Prostate gland (tissue), 2 donors: ENCODE data around the gene TNFSF13B. TPM values are rescaled to one million over a fixed set of nuclear protein-coding genes. Genes with fewer than 3 reads are reported as not detected.

Experiments used
- DNase-seq: peaks from one replicate; pipeline ENCODE4 v3.0.0-alpha.2; 2019; ENCODE audit warnings: low spot score
- H3K27ac ChIP-seq, 2 donors: fragments of 200-600 bp; sonication (generic); 2 replicates each; pipeline ENCODE4 v1.5.1; 2017 to 2019
- H3K27me3 ChIP-seq: fragments of 200-600 bp; sonication (generic); replicated peaks from 2 replicates; pipeline ENCODE4 v1.5.1; 2019; ENCODE audit not compliant: insufficient read depth
- H3K36me3 ChIP-seq, 2 donors: fragments of 200-600 bp; sonication (generic); 1 replicate in 1 of 2; 2 replicates in 1 of 2; pipeline versions ENCODE4 v1.5.1 to v1.8.1; 2017 to 2019
- H3K4me1 ChIP-seq: fragments of 200-600 bp; sonication (generic); replicated peaks from 2 replicates; pipeline ENCODE4 v1.5.1; 2019
- H3K4me3 ChIP-seq, 2 donors: fragments of 200-600 bp; sonication (generic); 2 replicates each; pipeline ENCODE4 v1.5.1; 2017 to 2019
- H3K9me3 ChIP-seq: fragments of 200-600 bp; sonication (generic); 2 replicates; pipeline ENCODE4 v1.5.1; 2017
- CTCF ChIP-seq, 4 experiments: fragments of 200-600 bp in 2 of 4; fragments of 450-650 bp in 2 of 4; sonication (generic) in 2 of 4; IDR thresholded peaks; 1 replicate in 3 of 4; 2 replicates in 1 of 4; pipeline ENCODE4 v1.5.1; 2016 to 2019; ENCODE audit warnings: antibody characterized with exemption in 4 of 4, mild to moderate bottlenecking in 2 of 4, moderate library complexity in 2 of 4
- POLR2A ChIP-seq: fragments of 450-650 bp; IDR thresholded peaks from one replicate; pipeline ENCODE4 v1.6.1; 2016; ENCODE audit warnings: antibody characterized with exemption, mild to moderate bottlenecking
- POLR2AphosphoS5 ChIP-seq: sonication (generic); formaldehyde crosslinking; IDR thresholded peaks from one replicate; pipeline ENCODE4 v1.6.1; 2017; ENCODE audit warnings: antibody characterized with exemption
- WGBS: methylation state at CpG from one replicate; pipeline ENCODE4 v1.1.5; 2018; 5-methylcytosine and 5-hydroxymethylcytosine counted together
- intact Hi-C: fragments of 100-400 bp; cut with DNase I; formaldehyde crosslinking; loops from one replicate; pipeline ENCODE4 v1.14.2; 2022
- total RNA-seq, 2 donors: library from RNA; depleted of rRNA; stranded (reverse); fragments of >200 nt; gene quantifications; one replicate each; pipeline ENCODE4 v1.1.0, GENCODE V29; 2016

Gene TNFSF13B
- total RNA-seq, 2 donors from 2014 or later = 4.1 to 9.1 TPM

DNA sequence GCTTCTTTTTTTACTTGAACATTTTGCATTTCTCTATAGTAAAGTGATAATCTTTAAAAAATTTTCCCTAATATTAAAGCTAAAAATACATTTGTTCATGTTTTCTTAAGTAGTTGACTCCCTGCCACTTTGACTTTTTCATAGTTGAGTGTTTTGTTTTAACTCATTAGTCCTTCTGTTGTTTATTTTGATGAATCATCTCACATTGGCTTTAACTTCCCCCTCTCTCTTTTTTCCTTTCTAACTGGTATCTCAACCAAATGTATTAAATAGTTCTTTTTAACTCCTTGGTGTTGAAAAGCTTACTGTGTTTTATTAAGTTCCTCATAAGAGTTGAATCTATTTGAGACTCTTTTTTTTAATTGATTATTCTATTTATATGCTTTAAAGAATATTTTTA is 2.8 kb downstream of the TNFSF13B start:
- Histone ChIP-seq H3K4me3 (no peak overlapping the region), H3K36me3 (no peaks in the 10 kb centered on the region), H3K4me1 (no peaks in the 10 kb centered on the region), H3K9me3 (no peaks in the 10 kb centered on the region), H3K27me3 (no peaks in the 10 kb centered on the region), H3K27ac (no peak overlapping the region)
- DNase-seq = no peak
- intact Hi-C loops = no loop called here
- TF ChIP-seq CTCF (IDR thresholded peaks at IDR 0.05) (no peak), POLR2A (no peak), POLR2AphosphoS5 (no peak)

- intact Hi-C loops = no loop called here
Measured at GRCh38 chr13:108273429-108274118, 4.1 kb downstream of the TNFSF13B start.

DNA sequence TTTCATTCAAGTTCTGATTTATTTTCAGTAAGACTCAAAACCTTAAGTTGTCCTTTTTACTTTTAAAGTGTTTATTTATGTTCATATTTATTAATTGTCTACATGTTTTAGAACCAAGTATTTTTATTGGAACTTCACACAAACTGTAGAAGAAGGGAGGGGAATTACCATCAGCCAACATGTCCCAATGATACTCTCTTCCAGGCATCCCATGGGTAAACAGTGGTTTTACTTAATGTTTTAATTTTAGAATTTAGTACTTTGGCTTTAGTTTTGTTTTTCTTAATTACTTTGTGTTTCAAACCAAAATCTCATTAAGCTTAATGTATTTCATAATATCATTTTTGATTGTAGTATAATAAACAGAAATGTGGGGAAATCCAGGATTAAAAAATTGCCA is 5.2 kb downstream of the TNFSF13B start:
- TF ChIP-seq POLR2A = no peak
- H3K36me3 ChIP-seq = no peaks in the 10 kb centered on the region
- intact Hi-C loops = no loop called here
- DNase-seq = no peak
- H3K27ac ChIP-seq = no peak overlapping the region
- no peaks in the 10 kb centered on the region for H3K4me1 ChIP-seq
- H3K4me3 ChIP-seq = no peak overlapping the region
- H3K9me3 ChIP-seq = no peaks in the 10 kb centered on the region
- H3K27me3 ChIP-seq = no peaks in the 10 kb centered on the region

More at GRCh38 chr13:108273429-108274118, 4.1 kb downstream of the TNFSF13B start:
- Histone ChIP-seq H3K36me3 (no peaks in the 10 kb centered on the region), H3K27me3 (no peaks in the 10 kb centered on the region), H3K27ac (no peak overlapping the region), H3K4me3 (no peak overlapping the region), H3K9me3 (no peaks in the 10 kb centered on the region), H3K4me1 (no peaks in the 10 kb centered on the region)
- WGBS = 87% methylated on average over 5 of the region's 5 CpGs
- TF ChIP-seq POLR2AphosphoS5 (no peak), CTCF (IDR thresholded peaks at IDR 0.05) (no peak), POLR2A (no peak)
- no peak for DNase-seq

GRCh38 chr13:108276060-108276459 is 6.5 kb downstream of the TNFSF13B start:
- no peaks in the 10 kb centered on the region for H3K4me1 ChIP-seq
- no peak overlapping the region for H3K27ac ChIP-seq
- DNase-seq = no peak
- TF ChIP-seq POLR2A = no peak
- TF ChIP-seq POLR2AphosphoS5 = no peak
- no peak for TF ChIP-seq CTCF (IDR thresholded peaks at IDR 0.05)
- no peak overlapping the region for H3K4me3 ChIP-seq
- WGBS = 73% methylated on average over 6 of the region's 6 CpGs
- no peaks in the 10 kb centered on the region for H3K9me3 ChIP-seq
- H3K27me3 ChIP-seq = no peaks in the 10 kb centered on the region
- intact Hi-C loops = no loop called here
- H3K36me3 ChIP-seq = no peaks in the 10 kb centered on the region

DNA sequence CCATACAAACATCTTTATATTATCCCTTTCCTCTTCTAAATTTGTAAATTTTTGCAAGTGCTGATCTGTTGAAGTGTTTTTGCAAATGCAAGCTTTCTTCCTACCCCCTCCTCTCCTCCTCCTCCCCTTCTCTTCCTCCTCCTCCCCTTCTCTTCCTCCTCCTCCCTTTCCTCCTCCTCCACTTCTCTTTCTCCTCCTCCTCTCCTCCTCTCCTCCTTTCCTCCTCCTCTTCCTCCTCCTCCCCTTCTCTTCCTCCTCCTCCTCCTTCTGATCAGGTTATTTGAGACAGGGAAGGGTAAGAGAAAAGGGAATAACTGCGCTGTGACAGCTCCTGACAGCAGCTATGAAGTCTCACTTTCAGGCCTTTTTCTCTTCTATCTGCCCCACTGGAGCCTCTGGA is 8.9 kb downstream of the TNFSF13B start:
- intact Hi-C loops = no loop called here
- Histone ChIP-seq H3K9me3 (no peaks in the 10 kb centered on the region), H3K27ac (no peak overlapping the region), H3K4me1 (no peaks in the 10 kb centered on the region), H3K36me3 (no peaks in the 10 kb centered on the region), H3K4me3 (no peak overlapping the region), H3K27me3 (no peaks in the 10 kb centered on the region)
- TF ChIP-seq CTCF (IDR thresholded peaks at IDR 0.05) (no peak), POLR2AphosphoS5 (no peak), POLR2A (no peak)
- 88% methylated on average over 1 of the region's 1 CpG for WGBS
- no peak for DNase-seq
